ENCODE results near the gene CLDN17.

The CLDN17 gene, protein sequence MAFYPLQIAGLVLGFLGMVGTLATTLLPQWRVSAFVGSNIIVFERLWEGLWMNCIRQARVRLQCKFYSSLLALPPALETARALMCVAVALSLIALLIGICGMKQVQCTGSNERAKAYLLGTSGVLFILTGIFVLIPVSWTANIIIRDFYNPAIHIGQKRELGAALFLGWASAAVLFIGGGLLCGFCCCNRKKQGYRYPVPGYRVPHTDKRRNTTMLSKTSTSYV

DNA sequence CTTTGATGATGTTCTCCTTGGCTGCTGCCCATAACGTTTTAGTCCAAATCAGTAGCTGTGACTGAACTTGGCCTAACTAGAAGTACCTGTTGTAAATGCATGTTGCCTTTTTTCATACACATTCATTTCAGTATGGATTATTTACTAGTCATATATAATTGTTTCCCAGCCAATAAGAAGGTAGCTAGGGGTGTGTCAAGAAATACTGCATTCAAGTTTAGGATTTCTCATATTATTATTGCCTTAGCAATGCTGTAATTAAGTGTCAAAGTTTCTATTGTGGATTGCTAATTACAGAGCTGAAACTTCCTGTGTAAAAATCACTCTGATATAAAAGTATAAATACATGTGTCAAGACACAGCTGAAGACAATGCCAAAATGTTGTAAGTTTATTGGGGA lies at the start of gene CLDN17:
Gene CLDN17, minus strand, starts transcription at position 101 of the 400 bp plus-strand sequence. CDS start 188 bp downstream, outside the sequence.
- no peak for DNase-seq

DNA sequence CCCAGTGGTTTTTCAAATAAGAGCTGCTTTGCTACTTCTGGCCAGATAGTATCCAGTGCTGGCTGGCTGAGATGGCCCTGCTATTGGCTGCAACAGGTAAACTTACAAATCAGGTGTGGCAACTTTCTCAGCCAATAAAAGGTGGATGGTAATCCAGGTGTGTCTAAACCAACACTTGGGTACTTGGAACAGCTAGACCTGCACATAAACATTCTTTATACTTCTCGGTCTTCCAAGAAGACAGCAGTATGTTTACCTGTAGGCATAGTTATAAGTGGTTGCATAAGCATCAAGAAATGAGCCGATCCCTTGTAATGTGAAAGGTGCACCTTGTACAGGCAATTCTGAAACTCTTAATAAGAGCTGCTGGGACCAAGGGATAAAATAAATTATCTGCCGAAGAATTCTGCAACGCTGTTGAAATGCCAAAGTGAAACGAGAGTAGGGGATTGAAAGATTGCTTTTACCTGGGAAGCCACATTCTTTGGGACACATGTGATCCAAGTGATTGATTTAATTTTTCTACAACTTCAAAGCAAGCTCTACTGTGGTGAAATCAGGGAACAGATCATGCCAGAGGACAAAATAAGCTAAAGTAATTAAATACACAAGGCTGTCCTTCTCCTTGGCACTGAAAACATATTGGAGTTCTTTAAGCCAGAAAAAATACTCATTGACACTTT lies 49.6 kb upstream of the CLDN17 start, which contains the start of gene CLDN8:
Gene CLDN8, minus strand, starts transcription at position 57 of the 683 bp plus-strand sequence. CDS start 172 bp downstream, outside the sequence.
- DNase-seq = no peak

DNA sequence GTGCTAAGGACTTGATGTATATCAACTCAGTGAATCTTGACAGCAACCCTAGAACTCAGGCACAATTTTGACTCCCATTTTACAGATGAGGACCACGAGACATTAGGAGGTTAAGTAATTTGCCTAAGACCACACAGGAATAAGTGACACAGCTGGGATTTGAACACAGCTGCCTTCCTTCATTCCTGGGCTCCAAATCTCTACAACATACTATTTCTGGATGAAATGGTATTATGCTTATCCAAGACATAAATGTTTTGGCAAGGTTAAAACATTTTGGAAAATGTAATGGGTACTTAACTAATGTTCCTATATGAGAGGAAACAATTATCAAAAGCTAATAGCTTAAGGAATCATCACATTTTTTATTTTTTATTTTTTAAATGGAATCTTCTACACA lies 44.5 kb upstream of the CLDN17 start:
- DNase-seq = no peak

DNA sequence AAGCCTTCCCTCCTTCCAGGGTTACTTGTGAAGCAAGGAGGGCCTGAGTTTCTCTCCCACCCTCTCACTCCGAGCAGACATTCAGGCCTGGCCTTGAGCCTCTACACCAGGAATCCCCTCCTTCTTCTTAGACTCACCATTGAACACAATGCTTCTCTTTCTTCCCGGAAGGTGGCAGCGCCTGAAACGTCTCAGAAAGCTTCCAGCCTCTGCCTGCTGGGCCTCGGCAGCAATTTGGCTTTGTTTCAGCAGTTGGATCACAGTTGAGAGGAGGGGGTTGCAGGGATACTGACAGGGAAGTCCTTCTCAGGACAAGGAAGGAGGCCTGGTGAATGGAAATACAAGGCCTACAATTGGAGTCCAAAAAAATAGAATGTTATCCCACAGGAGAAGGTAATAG lies 43.0 kb upstream of the CLDN17 start:
- no peak for DNase-seq

DNA sequence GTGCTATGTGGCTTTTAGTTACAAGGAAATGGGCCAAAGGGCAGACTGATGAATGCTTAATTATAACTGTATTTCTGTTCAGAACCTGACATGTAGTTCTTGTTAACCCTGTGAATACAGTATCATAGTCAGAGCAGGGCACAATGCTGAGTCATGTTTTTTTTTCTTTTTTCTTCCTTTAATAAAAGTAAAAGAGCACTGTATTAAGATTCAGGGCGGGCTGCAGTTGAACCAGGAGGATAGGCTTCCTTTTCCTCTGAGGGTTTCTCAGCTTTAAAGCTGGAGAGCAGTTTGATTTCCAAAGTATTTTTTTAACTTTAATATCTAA lies 40.6 kb upstream of the CLDN17 start:
- no peak for DNase-seq

DNA sequence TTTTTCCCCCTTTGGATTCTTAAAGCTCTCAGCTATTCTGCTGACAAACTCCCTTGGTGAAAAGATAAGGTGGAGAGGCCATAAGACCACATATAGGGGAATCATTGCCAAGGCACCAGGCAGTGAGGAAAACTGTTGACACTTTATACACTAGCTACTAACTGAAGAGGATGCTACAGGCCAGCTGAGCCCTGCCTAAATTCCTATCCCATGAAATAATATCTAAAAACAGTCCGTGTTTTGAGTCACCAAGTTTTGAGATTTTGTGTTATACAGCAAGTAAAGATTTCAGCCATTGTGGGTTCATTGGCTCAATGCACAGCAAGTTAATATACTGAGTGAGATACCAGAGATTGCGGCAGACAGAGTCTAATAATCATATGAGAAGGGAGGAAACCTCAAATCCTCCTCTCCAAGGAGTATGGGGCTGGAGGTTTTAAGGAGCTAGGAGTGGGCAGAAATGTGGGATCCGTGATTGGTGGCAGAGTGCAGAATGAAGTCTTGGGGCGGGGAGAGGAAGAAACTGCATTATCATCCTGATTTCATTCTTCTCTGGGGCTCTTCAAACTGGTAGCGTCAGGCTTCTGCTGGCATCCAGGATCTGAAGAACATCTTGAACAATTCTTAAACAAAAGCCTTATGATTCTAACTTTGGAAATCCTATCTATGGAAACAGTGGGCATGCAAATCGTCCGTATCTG lies 40.1 kb upstream of the CLDN17 start:
- no peak for DNase-seq

DNA sequence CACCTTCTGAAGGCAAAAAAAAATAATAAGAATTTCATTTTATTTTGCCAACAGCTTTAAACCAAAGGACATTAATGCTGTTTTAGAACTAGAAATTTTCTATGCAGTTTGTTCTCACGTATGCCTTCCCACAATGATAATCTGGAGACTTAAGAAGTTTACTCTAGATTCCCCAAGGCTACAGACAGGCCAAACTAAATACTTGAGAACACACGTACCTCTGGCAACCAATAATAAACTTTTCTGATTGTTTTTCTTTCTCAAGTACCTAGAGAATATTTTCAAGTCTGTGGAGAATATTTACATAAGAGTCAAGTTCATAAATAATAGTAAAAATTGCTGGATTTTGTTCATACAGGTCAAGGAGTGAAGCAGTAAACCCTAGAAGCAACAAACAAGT lies 33.4 kb upstream of the CLDN17 start:
- DNase-seq = no peak

DNA sequence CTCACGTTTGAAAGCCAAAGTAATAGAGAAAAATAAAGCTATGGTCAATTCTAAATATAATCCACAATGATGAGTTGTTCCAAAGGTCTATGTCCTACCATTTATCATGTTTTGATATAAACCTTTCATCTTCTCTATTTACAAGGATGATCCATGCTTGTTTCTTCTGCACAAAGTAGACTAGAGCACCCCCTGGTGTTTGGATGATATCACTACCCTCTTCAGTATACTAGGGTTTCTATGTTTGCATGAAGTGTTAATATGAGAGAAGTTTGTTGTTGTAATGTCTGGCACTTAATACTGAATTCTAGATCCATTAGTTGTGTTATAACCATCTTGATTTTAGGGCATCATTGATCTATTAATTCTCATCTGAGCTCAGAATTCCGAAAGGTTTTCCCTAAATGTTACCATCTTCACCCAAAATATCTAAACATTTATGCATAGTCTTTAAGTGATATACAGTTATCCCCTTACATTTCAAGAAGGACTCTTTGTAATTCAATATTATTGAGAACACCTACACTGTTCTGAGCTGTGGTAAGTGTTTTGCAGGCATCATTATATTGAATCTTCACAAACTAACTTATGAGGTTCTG lies 28.2 kb upstream of the CLDN17 start:
- peak; percentile 4 for DNase-seq

DNA sequence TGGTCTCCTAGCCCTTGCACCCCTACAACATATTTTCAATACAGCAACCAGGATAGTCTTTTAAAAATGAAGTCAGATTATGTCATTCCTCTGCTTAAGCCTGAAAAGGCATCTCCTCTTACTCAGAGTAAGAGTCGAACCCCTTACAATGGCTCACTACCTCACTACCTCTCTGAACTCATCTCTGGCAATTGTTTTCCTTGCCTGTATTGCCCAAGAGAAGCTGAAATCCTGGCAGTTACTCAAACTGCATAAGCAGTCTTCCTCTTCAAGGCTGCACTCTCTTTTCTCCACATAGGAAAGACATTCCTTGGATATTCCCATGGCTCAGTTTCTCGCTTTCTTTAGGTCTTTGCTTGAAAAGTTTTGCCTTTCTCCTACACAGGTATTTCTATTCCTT lies 26.6 kb upstream of the CLDN17 start:
- DNase-seq = no peak

DNA sequence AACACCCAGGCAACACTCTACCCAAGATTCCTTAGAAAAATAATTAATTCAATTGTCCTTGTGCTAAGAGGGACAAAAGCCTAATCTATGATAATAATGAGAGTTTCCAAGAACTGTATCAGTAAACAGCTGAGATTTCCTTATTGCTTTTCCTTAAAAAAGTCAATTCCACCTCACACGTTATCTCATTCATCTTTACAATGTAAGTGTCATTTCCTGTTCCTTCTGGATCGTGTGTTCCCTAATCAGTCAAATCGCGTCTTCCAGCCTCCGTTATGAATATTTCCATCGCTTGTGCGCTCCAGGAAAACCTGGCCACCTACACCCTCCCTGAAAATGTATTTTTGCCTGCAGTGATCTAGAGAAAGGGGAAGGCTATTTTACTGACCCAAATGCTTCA lies 23.9 kb upstream of the CLDN17 start:
- no peak for DNase-seq

DNA sequence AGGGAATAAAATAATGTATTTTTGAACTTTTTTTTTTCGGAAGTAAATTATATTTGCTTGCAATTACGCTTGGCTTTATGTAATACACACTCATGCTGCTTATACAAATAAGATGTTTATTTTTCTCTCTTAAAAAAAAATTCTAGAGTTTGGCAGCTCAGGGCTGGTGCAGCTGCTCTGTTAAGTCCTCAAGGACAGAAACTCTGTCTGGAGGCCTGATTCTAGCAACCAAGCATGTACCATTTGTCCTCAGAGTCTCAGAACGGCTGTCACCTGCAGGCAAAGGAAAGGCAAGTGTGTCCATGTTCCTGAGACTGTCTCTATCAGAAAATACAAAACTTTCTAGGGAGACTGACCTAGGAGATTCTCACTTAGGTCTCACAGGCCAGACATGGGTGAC lies 23.2 kb upstream of the CLDN17 start:
- no peak for DNase-seq

DNA sequence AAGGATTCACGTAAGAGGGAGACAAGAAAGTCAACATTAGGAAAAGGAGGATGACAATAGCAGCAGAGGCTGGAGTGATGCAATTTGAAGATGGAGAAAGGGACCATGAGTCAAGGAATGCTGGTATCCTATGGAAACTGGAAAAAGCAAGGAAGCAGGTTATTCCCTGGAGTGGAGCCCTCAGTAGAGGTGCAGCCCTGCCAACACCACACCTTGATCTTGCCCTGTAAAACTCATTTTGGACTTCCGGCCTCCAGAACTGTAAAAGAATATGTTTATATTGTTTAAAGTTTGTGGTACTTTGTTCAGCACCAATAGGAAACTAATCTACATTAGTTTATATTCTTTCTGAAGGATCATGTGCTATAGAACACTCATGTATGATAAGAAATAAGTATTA lies 19.6 kb upstream of the CLDN17 start:
- DNase-seq = no peak

DNA sequence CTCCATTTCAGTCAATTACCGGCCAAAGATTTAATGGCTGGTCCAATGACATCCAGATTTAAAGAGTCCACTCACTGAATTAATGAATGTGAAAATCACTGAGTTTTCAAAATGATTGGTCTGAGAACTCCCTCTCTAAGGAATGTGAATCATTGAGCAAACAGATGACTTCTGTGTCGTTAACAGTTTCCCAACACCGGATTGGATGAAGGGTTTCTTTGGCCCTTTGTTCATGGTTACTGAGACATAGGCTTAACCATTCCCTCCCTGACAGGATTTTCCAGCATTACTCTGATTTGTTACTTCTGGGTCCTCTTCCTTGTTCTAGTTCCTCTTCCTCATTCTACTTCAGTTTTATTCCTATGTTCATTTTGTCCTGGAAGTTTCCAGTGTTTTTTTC lies 1.5 kb upstream of the CLDN17 start:
- DNase-seq = no peak

DNA sequence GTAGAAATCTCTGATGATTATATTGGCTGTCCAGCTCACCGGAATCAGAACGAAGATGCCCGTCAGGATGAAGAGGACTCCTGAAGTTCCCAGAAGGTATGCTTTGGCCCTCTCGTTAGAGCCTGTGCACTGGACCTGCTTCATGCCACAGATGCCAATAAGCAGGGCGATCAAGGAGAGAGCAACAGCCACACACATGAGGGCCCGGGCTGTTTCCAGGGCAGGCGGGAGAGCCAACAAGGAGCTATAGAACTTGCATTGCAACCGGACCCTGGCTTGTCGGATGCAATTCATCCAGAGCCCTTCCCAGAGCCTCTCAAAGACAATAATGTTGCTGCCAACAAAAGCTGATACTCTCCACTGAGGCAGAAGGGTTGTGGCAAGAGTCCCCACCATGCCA lies 434 bp downstream of the CLDN17 start:
- DNase-seq = no peak

DNA sequence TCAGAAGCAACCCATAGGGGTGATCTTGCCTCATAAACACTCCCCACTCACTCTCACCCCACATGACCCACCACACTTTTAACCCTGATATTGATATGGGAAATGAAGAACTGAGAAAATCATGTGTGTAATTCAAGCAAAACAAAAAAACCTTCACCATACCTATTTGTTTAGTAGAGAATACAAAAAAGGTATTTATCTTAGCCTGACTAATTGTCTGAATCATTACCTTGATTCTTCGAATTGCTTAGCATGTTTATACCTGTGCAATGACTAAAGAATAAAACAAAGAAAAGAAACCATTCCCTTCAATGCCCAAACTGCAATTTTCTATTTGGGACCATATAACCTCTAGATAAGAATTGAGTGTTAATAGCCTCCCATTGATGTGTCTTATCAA lies 1.8 kb downstream of the CLDN17 start:
- DNase-seq = no peak

DNA sequence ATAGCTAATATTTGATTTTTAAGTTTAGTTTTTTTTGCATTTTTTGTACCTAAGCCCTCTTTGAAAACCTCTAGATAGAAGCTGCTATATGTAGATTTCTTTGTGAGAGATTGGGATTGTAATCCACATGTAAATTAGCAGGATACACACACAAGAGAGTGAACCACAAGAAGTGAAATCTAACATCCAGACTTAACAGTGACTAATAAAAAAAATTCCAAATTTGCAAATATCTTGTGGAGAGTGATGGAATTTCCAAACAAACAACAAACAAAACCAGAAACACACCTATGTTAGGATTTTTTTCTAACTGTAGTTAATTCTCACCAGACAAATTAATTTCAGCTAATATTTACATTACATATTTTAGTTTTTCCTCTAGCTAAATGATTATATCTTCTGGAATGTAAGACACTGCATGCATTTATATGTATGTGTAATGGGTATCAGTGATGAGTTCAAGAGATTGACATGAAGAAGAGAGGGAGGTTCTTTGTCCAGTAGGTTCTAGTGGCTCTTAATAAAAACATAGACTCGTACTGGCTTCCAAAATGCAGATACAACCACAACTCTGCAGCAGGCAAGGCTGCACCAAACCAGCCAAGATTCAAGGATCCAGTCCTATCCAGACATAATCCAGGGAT lies 12.8 kb downstream of the CLDN17 start:
- no peak for DNase-seq

DNA sequence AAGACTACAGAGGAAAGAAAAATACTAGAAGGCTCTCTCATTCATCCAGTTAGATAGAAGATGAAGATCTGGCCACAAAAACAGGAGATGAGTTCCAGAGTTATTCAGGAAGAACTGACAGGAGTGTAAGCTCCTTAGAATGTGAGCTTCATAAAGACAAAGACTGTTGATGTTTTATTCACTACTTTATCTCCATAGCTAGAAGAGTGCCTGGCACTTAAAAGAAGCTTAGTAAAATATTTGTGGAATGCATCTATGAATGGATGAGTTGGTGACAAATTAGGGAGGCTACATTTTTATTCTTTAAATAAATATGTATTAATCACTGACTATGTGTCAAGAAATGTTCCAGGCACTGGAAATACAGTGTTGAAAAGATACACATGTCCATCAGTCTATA lies 13.8 kb downstream of the CLDN17 start:
- no peak for DNase-seq

DNA sequence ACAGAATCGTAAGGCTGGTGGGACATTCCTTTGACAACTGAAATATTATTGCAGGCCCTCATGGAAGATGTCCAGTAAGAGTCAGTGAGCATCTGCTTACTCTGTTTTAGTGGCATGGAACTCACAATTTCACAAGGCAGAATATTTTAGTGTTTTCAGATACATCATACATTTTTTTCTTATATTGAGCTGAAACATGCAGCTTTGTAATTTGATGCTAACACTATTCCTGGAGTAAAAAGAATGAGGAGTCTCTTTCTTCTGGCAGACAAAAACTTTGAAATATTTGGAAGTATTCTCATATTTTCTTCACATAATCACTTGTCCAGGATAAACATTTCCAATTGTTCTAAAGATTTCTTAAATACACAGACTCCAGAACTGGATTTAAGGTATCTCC lies 17.7 kb downstream of the CLDN17 start:
- no peak for DNase-seq

DNA sequence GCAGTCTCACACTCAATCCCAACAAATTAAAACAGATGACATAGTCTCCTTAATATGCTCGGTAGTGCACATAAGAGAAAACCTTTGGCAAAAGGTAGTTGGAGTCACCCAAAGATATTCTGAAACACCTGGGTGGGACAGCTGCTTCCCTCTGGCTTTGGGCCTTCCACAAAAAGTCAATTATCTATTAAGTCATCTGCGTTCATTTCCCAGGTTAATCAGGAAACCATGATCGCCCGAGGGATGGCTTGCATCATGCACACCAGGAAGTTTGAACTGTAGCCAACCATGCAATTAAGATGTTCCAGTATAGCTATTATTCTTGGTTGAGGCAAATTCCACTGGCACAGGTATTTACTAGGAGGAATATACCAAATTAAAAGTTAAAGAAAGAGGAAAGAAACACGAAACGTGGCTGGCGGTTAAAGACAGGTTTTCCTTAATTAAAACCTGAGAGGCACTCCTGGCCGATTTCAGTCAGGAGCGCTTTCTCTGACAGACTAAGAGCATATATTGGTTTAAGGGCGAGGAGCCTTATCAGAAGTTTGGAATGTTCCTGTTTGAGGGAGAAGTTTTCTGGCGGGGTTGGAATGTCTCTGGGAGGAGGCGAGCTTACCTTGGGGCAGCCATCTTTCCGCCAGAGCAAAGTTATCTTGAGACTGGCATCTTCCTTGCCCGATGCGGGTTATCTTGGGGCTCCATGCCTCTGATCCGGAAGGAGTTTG lies 19.9 kb downstream of the CLDN17 start:
- DNase-seq = no peak

DNA sequence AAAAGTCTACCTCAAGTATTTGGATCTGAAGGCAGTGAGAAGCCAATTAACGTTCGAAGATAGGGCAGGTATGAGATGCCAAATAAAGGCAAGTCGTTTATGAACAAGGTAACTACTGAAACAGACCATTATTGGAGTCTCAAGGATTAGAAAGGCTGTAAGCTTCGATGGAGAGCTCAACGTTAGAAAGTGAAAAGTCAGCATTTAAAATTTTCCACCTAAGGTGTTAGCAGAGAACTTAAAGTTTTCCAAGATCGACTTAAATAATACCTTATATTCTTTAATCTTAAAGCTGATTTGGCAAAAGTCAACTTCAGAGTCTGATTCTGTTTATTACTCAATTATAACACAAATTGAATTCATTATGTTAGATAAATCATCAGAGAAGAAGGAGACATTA lies 28.1 kb downstream of the CLDN17 start:
- no peak for DNase-seq

DNA sequence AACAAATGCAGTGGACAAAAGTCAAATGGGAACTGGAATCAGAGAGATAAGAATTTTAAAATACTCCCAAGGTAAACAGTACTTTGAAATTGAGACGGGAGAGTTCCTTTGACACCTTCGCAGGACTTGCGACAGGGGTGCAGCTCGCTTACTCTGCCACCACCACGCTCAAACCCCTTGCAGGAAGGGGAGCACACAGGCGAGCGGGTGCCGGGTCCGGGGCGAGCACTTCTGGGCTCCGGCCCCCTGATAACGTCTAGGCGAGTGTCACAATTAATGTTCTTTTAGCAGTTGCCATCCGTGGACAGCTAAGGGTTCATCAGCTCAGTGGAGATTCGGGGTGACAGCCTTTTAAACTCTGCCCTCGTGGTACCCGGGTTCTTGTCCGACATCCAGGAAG lies 37.4 kb downstream of the CLDN17 start:
- DNase-seq = no peak

DNA sequence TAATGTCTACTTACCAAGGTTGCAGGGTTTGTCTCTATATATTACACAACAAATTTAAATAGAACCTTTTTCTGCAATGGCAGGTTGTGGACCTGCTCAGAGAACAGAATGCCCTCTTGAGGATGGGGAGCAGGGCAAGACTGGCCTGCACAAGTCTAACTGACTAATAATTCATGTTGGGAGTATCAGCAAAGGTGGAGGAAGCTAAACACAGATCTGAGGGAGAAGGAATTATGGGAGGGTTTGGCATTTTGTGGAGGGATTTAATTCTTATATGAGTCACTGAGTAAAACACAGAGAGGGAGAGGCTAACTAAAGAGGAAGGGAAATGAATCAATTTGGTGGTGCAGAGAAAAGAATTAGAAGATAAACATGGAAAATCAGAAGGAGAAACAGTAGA lies 40.0 kb downstream of the CLDN17 start:
- no peak for DNase-seq

DNA sequence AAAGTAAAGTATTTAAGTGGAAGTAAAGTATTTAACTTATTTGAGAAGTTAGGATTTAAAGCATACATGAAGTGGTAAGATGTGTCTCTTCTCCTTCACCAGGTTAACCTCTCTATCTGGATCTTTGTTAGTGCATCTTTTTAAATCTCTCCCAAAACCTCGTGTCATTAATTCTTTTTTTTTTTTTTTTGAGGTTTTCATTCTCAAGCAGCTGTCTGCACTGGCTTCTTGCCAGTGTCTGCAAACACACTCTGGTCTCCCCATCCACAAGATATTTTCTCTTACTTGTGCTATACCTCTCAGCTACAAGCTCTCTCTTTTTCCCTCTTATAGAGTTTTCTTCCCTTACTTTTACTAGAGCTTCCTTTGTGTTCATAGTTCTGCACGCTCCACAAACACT lies 49.0 kb downstream of the CLDN17 start:
- no peak for DNase-seq

Data from activated CD4-positive, alpha-beta T cell treated with anti-CD3 and anti-CD28 coated beads for 48 hours (primary cell).